ENCODE results near the gene KISS1R. TPM values are rescaled to one million over a fixed set of nuclear protein-coding genes. Genes with fewer than 3 reads are reported as not detected.
"Not testable (repeated sequence)": the region's sequence is repeated elsewhere in the genome, so short reads cannot be mapped to it uniquely, and the experiment has no call there.

Gene KISS1R
- not detected in 2 replicates for total RNA-seq (2014; rRNA removed; shearing (Covaris generic))

DNA sequence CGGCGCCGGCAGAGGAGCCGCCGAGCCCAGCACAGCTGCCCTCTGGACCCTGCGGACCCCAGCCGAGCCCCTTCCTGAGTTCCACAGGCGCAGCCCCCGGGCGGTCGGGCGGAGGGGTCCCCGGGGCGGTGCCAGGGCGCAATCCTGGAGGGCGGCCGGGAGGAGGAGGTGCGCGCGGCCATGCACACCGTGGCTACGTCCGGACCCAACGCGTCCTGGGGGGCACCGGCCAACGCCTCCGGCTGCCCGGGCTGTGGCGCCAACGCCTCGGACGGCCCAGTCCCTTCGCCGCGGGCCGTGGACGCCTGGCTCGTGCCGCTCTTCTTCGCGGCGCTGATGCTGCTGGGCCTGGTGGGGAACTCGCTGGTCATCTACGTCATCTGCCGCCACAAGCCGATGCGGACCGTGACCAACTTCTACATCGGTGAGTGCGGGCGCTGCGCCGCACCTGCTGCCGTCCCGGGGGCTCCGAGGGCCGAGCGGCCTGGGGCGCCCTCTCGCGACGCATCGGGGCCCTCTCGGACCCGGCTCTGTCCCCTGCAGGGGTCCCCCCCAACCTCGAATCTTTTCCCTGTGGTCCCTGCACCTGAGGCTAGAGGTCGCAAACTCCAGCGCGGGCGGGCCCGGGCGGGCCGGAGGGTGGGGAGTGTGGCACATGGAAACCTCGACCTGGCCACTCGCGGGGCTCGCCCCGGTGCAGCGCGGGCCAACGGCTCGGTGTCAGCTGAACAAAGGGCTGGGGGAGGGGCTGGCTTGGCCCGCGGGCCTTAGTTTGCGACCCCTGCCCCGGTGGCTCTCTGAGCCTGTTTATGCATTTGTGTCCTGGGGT is at the start of gene KISS1R:
TSS of gene KISS1R (plus strand) at position 11 of the 829 bp plus-strand sequence. CDS start at position 181, 170 bp downstream.
- DNase-seq (ENCODE audit: low spot score): no peak

GRCh38 chr19:867855-868457 is 49.2 kb upstream of the KISS1R start:
- no peak for DNase-seq (ENCODE audit: low spot score)

- DNase-seq (ENCODE audit: low spot score): no peak
Observed at GRCh38 chr19:868458-869244, 48.5 kb upstream of the KISS1R start.

DNA sequence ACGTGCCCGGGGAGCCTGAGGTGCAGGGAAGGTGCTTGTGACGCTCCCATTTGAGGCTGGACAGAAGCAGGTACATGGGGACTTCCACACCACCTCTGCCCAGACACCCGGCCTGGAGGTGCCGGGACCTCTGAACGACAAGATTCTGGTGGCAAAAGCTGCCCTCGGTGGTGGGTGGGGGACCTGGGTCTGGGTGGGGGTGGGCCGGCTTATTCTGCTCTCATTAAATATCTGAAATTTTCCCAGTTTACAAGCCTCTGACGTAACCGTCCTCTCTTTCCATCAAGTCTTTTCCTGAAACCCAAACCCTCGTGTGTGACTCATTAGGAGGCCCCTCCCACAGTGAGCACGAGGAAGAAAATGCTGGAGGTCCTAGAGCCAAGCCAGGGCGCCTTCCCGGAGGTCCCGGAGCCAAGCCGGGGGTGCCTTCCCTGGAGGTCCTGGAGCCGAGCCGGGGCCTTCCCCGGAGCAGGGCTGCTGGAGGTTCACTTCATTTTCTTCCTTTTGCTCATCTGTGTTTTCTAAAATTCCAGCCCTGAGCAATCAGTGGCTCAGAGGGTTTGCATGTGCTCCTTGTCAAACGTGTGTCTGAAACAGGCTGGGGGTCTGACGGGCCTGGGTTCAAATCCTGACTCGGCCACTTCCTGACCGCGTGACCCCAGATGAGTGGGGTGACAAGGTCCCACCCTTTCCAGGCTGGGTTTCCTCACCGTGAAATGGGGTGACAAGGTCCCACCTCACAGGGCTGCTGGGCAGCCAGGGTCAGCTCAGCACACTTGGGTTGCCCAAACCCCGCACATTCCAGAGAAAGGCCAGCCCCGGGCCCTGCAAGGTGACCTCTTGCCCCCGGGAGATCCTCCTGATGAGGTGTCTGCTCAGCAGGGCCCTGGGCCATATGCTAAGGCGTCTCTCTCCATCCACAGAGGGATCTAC is 47.6 kb upstream of the KISS1R start:
- DNase-seq (ENCODE audit: low spot score): peak; percentile 91

- DNase-seq (ENCODE audit: low spot score): no peak
Observed at GRCh38 chr19:870314-870713, 46.8 kb upstream of the KISS1R start.

DNA sequence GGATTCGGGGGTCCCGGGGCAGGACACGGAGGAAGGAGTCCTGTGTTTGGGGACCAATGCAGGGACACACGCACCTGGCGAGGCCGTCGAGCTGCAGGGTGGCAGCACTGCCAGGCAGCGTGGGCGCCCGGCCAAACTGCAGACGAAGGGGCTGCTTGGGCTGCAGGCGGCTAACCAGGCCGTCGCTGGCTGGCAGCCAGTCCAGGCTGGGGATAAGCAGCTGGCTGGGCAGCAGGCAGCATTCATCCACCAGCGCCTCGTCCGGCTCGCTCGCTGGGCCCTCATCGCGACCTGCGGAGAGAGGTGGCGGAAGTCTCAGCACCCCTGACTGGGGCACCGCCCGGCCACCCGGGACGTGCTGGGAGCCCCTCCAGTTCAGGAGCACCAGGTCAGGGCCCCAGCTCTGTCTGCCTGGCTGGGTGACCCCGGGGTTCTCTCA is 46.2 kb upstream of the KISS1R start:
- DNase-seq (ENCODE audit: low spot score): peak; percentile 55

- no peak for DNase-seq (ENCODE audit: low spot score)
Observed at GRCh38 chr19:871446-872265, 45.5 kb upstream of the KISS1R start.

GRCh38 chr19:872266-872951 is 44.7 kb upstream of the KISS1R start:
- peak; percentile 94 for DNase-seq (ENCODE audit: low spot score)

GRCh38 chr19:873084-873483 is 44.0 kb upstream of the KISS1R start:
- peak; percentile 77 for DNase-seq (ENCODE audit: low spot score)

GRCh38 chr19:873561-874041 is 43.5 kb upstream of the KISS1R start:
- no peak for DNase-seq (ENCODE audit: low spot score)

DNA sequence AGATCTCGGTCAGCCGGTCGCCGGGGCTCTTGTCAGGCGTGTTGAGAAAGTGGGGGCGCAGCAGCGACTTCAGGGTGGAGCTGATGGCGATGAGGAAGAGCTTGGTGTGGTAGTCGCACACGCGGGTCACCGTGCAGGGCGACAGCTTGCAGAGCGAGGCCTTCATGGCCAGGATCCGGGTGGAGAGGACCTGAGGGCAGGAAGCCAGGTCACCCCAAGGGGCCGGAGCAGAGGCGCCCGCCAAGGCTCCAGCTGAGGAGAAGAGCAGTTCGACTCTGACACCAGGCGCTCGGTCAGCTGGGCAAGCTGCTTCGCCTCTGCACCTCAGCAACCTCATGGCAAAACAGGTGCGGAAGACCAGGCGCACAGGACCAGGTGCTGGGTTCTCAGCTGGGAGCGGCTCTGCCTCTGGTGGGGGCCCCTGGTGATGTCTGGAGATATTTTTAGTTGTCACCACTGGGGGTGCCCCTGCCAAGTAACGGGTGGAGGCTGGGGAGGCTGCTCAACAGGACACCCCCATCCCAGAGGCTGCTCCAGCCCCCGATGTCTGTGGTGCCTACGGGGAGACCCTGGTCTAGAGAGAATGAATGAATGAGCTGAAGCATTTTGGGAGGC is 41.8 kb upstream of the KISS1R start:
- no peak for DNase-seq (ENCODE audit: low spot score)

DNA sequence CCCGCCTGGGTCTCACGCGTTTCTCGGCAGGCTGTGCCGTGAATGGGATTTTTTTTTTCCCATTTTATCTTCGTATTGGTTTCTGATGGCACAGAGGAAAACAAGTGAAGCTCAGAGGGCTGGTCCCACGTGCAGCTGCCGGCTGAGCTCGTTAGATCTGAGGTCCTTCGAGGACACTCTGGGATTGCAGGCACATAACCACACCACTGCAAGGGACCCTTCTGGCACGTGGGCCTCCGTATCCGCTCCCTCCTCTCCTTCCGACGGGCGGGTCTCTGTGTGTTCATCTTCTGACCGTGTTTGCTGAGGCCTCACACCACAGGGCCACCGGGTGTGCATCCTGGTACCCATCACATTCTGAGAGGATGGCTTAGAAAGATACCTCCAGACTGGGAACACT is 41.0 kb upstream of the KISS1R start:
- DNase-seq (ENCODE audit: low spot score): no peak

- no peak for DNase-seq (ENCODE audit: low spot score)
Observed at GRCh38 chr19:876780-877314, 40.3 kb upstream of the KISS1R start.

DNA sequence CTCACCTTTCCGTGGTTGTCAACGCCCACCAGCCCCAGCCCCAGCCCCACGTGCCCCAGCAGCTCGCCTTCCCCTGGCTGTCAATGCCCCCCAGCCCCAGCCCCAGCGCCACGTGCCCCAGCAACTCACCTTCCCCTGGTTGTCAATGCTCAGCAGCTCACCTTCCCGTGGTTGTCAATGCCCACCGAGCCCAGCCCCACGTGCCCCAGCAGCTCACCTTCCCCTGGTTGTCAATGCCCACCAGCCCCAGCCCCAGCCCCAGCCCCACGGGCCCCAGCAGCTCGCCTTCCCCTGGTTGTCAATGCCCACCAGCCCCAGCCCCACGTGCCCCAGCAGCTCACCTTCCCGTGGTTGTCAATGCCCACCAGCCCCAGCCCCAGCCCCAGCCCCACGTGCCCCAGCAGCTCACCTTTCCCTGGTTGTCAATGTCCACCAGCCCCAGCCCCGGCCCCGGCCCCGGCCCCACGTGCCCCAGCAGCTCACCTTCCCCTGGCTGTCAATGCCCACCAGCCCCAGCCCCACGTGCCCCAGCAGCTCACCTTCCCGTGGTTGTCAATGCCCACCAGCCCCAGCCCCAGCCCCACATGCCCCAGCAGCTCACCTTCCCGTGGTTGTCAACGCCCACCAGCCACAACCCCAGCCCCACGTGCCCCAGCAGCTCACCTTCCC is 39.0 kb upstream of the KISS1R start:
- not testable (repeated sequence) for DNase-seq (ENCODE audit: low spot score)

GRCh38 chr19:878751-879561 is 38.2 kb upstream of the KISS1R start:
- not testable (repeated sequence) for DNase-seq (ENCODE audit: low spot score)

GRCh38 chr19:879711-880438 is 37.3 kb upstream of the KISS1R start:
- DNase-seq (ENCODE audit: low spot score): no peak

All from A172 (cell line).